EH (cell line): ENCODE measurements around the gene CHMP4B.

ENCODE experiments used
- DNase-seq: peaks from one replicate; pipeline ENCODE4 v3.0.0-alpha.2; 2015; ENCODE audit warnings: low read depth

Gene CHMP4B

GRCh38 chr20:33900521-33901131, 89.5 kb downstream of the CHMP4B start:
- no peak for DNase-seq

GRCh38 chr20:33901132-33901523, 90.0 kb downstream of the CHMP4B start:
- DNase-seq: no peak

GRCh38 chr20:33902011-33902410, 90.9 kb downstream of the CHMP4B start:
- no peak for DNase-seq
